GM18861 (cell line): ENCODE results near the gene LECT2.

Experiments
- ATAC-seq: cut with Tn5 transposase; IDR thresholded peaks from one replicate; pipeline ENCODE4 v1.9.1; 2021; ENCODE audit not compliant: unreplicated experiment

Gene LECT2

DNA sequence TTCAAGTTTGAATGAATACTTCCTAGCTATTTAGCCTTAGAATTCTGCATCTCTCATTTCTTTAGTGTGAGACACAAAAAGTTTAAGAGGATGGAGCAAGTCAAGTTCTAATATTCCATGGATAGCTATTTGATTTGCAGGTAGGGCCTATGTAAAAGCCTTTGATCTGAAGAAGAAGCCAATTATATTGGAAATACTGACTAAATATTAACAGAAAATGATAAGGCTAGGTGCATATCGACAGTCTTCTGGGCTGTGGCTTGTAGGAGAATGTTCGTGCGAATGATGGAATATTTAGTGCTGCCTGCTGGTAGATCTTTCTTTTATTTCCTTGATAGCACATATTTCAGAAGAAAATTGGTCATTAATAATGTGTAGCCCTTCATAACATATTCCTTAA, at the start of gene LECT2:
Gene LECT2, minus strand, starts transcription at position 85 of the 400 bp plus-strand sequence. CDS start 150 bp downstream, outside the sequence.
- no peak for ATAC-seq

DNA sequence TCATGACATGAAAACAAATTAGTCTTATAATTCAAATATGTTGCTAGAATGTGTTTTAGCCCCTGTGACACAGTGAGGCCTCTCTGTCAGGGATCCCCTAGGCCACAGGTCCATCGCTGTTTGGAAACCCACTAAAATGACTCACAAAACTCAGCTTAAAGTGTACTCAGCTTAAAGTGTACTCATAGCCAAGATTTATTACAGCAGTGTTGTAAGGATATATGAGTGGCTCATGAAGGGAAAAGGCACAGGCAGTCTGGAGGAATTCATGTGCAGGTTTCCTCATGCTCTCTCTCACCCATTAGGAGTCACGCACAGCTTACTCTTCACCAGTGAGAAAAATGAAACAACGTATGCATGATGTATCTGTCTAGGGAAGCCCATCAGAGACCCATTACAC, 49.7 kb upstream of the LECT2 start:
- no peak for ATAC-seq

DNA sequence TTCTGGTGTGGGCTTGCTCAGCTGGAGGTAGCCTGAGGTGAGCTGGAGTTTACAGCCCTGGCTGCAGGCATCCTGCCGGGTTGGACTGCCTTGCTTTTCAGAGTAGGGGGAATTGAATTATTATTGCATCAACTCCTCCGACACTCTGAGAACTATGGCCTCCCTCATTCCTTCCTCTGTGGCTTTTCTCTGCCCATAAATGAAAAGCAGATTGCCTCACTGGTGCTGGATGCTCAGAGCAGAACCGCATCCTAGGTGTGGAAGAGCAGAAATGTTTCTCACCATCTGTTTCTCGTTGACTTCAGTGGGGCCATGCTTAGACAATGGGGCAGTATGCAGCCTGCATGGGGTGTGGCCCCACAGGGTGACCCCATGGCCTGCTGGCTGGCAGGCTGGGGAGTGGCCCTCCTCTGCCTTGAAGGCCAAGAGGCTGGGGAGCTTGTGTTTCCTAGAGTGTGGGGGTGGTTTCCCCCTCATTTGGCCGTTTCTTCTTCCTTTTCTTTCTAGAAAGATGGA, 46.7 kb upstream of the LECT2 start:
- ATAC-seq: no peak

DNA sequence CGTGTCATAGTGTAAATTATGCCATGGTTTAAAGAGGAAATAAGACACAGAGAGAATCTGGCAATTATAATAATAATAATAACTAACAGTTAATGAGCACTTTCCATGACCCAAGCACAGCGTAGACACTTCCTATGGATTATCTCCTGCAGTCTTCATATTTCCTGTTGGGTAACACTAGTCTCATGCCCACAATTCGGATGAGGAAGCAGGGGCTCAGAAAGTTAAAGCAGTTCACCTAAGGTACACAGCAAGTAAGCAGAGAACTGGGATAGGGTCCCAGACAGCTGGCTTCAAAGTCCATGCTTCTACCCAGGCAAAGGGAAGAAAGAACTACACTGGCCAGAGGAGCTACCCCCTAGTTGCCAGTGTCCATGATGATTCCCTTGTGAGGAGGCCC, 46.1 kb upstream of the LECT2 start:
- ATAC-seq: no peak

DNA sequence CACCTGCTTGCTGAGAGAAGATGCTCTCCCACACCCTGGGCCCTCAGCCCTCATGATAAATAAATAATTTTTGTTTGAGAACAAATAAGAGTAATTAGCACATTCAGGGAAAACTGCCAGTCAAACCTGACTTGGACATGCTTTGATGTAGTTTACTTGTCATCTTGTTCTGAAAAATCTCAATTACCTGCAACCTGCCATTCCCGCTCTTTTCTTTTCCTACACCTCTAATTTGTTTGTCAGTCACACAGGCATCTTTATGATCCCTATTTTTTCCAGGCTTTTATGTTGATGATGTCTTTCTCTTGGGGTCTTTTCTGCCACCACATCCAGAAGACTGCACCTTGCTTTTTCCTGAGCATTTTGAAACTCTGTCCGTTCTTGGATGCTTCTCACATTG, 45.4 kb upstream of the LECT2 start:
- no peak for ATAC-seq

DNA sequence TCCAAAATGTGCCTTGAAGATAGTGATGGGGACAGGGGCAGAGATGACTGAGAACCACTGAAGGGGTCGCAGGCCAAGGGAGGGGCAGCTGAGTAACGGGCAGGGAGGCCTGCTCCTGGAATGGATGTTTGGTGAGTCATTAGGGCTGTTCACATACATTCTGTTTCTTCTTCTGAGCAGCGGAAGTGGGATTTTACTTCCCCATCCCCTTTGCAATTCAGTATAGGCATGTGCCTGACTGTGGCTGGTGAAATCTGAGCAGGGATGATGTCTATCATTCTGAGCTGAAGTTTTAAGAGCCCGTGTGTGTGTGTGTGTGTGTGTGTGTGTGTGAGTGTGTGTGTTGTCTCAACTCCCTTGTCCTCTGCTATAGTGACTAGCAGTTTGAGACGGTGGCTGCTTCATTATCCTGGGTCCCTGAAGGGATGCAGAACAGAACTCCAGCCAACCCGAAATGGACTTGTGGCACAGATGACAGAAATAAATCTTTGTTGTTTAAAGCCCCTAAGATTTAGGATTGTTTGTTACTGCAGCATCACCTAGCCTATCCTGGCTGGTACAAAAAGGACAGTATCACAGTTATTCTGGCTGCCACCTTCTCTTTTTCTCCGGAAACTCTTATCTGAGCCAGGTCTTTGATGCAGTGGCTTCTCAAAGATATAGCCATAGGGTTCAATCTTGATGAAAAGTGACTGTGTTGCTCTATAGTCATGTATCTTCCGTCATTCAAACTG, 44.8 kb upstream of the LECT2 start:
- no peak for ATAC-seq

DNA sequence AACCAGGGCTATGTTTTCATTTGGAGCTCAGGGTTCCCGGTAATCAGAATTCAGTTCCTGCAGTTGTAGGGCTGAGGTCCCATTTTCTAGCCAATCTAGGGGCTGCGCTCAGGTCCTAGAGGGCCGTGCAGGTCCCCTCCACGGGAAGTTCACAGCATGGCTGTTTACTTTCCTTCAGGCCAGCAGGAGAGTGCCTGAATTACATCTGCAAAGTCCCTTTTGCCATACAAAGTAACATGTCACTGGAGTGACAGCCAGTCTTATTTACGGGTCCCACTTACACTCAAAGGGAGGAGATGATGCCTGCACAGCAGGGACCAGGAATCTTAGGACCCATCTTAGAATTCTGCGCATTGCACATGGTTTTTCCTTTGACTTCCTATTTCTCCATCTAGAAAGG, 44.1 kb upstream of the LECT2 start:
- no peak for ATAC-seq

DNA sequence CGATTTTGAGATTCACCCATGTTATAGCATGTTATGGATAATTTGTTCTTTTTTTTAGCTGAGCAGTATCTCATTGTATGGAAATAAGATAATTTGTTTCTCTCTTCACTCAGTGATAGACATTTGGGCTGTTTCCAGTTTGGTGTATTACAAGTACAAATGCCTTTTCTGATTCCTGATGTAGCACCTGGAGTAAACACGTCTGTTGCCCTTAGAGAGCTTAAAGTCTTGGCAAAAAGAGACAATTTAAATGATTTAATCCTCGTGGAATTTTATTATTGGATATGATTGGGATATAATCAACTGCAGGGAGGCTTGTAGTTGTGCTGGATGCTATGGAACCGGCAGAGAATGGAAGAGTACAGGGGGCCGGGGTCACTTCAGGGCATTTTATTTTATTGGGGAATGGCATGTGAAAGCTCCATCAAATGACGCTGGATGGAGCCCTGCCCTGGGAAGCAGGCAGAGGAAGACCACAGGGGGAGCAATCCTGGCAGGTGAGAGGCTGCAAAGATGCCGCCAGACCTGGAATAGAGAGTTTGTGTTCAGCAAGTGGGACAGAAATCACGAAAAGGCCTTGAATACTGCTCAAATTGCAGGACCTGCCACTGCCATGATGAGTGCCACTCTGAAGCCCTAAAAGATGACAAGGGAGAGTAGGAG, 43.0 kb upstream of the LECT2 start:
- no peak for ATAC-seq

DNA sequence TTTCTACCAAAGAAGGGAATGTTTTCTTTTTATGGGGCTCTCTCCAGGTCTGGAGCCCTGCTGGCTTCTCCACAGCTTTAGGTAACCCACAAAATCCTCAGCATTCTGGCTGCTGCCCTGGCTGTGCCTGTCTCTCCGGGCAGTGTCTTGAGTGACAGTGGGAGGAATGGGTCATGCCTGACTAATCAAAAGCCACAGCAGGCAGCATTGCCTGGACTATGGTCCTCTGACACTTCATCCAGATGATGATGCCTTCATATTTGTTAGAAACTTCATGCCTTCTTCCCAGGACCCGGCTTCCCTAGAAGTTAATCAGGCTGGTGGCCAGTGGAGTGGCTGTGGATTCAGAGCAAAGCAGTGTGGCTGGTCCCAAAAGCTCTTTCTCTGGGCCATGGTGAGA, 41.8 kb upstream of the LECT2 start:
- no peak for ATAC-seq

DNA sequence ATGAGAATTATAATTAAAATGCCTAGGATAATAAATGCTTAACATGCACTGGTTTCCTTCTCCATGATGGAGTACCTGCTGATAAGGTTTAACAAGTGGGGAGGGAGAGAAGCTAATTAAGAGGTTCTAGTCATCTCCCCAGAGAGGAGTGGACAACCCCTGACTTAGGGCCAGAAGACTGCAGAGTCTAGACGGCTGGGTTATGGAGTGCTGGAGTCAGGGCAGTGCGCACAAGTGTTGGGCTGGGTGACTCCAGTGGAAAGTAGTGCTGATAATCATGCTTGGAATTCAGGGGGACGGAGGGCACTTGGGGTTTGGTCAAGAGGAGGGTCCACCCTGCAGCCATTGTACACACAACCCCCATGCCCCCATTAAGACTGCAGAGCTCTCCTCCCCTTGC, 41.2 kb upstream of the LECT2 start:
- no peak for ATAC-seq

DNA sequence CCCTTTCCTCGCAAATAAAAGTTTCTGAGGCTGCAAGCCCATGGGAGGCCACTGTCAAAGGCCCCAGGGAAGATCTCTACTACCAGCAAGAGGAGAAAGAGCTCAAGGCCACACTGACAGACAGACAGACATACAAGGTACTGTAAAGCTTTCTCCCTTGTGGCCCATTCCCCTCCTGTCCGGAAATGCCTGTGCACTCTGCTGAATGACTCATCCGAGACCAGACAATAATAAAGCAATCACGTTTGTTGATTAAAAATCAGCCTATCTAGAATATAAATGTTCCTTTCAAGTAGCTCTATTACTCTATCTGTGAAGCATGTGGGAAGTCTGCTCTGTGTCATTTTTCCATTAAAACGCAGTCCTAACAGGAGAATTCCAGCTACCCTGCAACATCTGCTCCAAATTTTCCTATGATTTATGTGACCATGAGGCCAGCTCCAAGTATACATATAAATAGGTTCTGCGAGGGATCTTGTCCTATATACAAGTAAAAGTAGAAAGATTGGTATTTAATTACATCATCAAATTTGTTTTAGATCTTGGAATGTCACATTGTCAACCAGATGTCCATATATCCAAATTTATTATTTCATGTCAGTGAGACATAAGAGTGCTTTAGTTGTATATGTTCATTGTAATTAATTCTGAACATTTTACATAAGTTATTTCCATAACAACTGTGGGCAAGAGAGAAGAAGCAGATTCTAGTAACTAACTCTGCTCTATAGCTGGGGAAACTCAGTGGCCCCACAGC, 39.3 kb upstream of the LECT2 start:
- ATAC-seq: no peak

DNA sequence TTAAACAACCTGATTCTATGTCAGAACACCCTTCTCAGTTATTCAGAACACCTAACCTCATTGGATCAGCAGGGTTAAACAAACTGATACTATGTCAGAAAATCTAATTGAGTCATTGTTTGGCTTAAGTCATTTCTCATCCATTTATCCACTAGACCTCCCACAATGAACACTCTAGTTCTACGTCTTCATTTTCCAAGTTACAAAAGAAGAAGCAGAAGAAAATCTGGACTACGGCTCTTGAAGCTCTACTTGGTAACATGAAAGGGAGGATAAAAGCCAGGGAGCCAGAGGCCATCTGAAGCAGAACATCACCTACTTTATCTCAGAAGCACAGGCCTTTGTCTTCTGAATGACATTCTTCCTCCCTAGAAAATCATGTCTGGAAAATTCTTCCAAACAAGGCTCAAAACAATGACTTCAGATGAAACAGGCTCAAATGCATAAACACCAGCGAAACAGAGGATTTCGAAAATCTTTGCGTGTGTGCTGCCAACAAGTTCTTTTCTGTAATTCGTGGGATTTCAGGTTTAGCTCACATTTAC, 38.6 kb upstream of the LECT2 start:
- ATAC-seq: no peak

DNA sequence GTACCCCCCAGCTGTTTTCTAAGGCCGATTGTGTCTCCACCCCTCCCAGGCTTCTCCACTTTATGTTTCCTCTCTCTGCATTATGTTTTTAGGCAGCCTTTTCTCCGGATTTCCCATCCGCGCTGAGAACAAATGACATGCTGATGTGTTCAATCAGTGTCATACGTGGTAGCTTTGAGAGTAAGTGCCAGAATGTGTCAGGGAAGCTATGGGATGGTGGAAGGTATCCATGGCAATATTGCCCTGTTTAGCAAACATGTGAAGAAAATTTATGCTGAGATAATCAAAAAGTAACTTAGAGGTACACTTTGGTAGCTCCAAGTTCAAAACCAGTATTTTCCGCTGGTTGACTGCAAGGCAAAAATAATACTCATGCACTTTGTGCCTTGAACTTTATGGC, 36.6 kb upstream of the LECT2 start:
- no peak for ATAC-seq

DNA sequence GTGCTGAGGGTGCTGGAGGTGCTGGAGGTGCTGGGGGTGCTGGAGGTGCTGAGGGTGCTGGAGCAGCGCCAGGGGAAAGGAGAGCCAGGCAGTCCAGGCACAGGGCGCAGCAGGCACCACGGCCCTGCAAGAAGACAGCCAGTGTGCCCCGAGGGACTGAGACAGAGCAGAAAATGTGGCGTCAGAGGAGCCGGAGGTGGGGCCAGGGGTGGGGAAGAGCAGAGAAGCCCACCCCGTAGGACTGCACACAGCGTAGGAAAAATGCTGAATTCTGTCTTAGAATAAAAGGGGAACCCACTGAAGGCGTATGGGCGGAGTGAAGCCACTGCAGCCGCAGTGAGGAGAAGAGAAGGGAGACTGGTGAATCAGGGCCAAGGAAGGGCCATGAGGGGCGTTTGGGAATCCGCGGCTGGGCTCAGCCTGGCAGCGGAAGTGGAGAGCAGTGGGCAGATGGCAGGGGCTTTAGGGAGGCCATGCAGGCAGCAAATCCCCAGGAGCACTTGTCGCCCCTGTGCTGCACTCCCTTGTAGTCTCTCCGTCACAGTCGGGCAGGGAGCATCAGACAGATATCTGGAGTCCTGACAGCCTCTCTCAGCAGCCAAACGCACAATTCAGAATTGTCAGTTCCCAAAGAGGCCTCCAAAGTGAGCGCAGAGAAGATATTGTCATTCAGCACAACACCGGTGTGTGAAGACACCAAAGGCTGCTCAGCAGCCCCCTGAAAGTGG, 35.9 kb upstream of the LECT2 start:
- no peak for ATAC-seq

DNA sequence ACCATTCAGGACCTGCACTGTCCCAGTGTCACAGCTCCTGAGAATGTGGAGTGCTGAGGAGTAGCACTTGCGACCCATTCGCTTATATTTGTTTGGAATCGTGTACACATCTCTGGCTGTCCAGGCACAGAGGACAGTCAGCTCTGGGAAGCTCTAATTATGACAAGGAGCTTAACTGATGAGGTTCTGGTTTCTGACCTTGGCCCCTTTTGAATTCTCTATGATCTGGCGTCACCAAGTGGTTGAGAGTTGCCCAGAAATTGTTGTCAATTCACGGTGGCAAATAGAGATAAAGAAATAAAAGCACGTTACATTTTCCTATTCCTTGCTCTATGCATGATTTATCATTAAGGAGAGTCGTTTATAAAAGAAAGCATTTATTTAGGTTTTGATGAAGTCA, 34.9 kb upstream of the LECT2 start:
- ATAC-seq: no peak

DNA sequence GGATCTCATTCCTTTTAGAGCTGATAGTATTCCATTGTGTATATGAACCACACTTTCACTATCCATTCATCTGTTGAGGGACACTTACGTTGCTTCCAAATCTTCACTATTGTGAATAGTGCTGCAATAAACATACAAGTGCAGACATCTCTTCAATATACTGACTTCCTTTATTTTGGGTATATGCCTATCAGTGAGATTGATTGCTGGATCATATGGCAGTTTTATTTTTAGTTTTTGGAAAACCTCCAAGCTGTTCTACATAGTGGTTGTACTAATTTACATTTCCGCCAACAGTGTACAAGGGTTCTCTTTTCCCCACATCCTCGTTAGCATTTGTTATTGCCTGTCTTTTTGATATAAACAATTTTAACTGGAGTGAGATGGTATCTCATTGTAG, 33.8 kb upstream of the LECT2 start:
- no peak for ATAC-seq

DNA sequence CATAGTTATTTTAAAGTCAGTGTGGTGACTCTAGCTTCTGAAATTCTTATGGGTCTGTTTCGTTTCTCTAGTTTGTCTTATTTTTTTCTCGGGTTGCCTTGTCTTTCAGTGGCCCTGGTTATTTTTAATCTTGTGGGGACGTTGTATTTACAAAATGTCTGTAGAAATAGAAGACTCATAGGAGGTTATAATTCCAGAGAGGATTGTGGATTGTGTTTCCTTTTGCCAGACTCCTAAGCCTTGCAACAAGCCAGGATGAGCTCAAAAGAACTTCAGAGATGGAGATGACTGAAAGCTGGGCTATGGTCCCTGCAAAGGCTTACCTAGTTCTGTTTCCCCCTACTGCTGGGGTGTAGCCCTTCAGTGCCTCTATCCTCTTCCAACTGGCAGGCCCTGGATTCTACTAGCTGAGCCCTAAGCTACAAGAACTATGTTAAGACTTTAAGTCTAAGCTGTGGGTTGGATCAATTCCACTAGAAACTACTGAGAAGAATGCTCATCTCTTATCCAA, 32.2 kb upstream of the LECT2 start:
- no peak for ATAC-seq

DNA sequence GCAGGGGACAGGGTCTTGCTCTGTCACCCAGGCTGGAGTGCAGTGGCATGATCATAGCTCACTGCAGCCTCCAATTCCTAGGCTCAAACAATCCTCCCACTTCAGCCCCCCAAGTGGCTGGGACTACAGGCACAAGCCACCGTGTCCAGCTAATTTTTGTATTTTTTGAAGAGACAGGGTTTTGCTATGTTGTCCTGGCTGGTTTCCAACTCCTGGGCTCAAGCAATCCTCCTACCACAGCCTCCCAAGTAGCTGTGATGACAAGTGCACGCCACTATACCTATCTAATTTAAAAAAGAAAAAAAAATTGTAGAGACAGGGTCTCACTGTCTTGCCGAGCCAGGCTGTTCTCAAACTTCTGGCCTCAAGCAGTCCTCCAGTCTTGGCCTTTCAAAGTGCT, 31.6 kb upstream of the LECT2 start:
- ATAC-seq: no peak

DNA sequence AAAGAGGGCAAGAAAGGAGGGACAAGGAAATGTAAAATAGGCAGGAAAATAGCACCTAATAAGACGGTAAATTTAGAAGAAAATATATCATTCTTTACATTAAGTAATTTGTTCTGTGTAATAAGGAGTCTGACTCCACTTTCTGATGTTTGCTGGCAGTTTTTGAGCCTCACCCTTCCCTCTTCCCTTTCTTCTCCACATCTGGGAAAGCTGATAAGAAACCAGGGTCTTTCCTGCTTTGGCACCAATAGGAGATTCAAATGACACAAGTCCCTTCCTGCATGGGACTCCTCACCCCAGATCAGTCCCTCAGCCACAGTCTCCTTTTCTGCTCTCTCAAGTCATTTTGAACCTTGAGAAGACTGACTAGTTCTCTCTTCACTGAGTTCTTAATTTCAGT, 31.2 kb upstream of the LECT2 start:
- no peak for ATAC-seq

DNA sequence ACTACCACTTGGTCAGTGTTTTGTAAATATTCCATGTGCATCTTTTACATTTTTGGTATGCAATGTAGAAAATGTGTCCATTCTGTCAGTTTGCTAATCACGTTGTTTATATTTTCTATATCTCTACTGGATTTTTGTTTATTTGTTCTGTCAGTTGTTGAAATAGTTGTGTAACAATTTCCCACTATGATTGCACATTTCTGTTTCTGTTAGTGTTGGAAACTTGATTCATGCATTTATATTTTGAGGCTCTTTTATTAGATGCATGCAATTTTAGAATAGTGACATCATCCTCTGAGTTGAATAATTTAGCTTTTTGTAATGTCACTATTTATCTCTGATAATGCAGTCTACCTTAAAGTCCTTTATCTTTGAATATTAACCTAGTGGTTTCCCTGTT, 25.8 kb upstream of the LECT2 start:
- ATAC-seq: no peak

DNA sequence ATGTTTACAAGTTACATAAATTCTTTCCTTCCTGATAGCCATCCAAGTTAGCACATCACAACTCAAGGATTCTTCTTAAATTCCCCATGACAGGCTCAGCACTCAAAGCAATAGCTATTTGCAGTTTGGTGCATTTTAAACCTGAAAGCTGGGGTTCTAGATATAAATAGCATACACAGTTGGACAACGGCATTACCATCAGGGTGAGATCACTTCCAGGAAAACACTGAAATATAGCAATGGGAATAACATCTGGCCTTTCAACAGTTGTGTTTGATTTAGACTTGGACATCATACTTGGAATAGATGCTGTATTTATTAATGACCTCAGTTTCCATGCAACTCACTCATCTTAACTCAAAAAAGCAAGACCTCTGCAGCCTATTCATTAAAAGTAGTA, 24.7 kb upstream of the LECT2 start:
- ATAC-seq: no peak
